ENCODE data around the gene FCGR2B.
"Not testable (repeated sequence)": the region's sequence is repeated elsewhere in the genome, so short reads cannot be mapped to it uniquely, and the experiment has no call there.

The FCGR2B gene

DNA sequence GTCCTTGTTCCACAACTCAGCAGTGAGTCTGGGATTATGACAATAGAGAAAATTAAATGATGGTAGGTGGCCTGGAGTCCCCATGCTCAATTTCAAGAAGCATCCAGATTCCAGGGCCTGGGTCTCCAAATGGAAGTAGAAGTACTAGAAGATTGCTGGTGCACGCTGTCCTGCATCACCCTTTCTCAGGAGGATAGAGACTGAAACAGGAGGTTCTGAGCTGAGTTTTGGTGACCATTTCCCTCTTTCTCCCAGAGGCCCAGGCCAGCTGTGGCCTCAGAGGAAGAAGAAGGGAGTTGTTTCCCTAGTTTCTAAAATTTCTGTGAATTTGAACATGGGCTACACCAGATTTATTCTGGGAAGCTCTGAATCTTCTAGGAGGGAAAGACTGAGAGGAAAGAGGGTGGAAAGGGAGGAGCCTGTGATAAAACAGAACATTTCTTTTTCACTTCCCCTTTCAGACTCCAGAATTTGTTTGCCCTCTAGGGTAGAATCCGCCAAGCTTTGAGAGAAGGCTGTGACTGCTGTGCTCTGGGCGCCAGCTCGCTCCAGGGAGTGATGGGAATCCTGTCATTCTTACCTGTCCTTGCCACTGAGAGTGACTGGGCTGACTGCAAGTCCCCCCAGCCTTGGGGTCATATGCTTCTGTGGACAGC lies at the start of gene FCGR2B:
TSS of gene FCGR2B (plus strand) at position 460 of the 656 bp plus-strand sequence. CDS start at position 559, 99 bp downstream.
- DNase-seq (ENCODE audit: insufficient read length, low spot score); FAIRE-seq: not testable (repeated sequence)

DNA sequence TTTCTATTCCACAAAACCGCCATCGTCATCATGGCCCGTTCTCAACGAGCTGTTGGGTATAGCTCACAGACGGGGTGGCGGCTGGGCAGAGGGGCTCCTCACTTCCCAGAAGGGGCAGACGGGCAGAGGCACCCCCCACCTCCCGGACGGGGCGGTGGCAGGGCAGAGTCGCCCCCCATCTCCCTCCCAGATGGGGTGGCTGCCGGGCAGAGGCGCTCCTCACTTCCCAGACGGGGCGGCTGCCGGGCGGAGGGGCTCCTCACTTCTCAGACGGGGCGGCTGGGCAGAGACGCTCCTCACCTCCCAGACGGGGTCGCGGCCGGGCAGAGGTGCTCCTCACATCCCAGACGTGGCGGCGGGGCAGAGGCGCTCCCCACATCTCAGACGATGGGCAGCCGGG lies 46.5 kb upstream of the FCGR2B start:
- not testable (repeated sequence) for DNase-seq (ENCODE audit: insufficient read length, low spot score); FAIRE-seq

DNA sequence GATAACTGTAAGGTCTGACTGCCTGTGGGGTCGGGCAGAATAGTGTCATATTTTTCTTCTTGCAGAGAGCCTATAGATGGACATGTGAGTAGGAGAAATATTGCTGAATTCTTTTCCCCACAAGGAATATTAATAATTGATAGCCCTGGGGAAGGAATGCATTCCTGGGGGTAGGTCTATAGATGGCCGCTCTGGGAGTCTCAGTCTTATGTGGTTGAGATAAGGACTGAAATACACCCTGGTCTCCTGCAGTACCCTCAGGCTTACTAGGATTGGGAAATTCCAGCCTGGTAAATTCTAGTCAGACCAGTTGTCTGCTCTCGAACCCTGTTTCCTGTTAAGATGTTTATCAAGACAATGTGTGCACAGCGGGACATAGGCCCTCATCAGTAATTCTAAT lies 44.4 kb upstream of the FCGR2B start:
- not testable (repeated sequence) for FAIRE-seq

DNA sequence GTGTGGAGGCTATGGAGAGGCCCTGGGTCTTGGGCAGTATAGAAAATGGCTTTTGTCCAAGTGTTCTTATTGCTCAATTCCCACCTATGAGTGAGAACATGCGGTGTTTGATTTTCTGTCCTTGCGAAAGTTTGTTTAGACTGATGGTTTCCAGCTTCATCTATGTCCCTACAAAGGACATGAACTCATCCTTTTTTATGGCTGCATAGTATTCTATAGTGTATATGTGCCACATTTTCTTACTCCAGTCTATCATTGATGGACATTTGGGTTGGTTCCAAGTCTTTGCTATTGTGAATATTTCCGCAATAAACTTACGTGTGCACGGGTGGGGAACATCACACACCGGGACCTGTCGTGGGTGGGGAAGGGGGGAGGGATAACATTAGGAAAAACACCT lies 42.5 kb upstream of the FCGR2B start:
- DNase-seq (ENCODE audit: insufficient read length, low spot score); FAIRE-seq: not testable (repeated sequence)

More for the DNA sequence above, 44.4 kb upstream of the FCGR2B start:
- not testable (repeated sequence) for DNase-seq (ENCODE audit: insufficient read length, low spot score)

DNA sequence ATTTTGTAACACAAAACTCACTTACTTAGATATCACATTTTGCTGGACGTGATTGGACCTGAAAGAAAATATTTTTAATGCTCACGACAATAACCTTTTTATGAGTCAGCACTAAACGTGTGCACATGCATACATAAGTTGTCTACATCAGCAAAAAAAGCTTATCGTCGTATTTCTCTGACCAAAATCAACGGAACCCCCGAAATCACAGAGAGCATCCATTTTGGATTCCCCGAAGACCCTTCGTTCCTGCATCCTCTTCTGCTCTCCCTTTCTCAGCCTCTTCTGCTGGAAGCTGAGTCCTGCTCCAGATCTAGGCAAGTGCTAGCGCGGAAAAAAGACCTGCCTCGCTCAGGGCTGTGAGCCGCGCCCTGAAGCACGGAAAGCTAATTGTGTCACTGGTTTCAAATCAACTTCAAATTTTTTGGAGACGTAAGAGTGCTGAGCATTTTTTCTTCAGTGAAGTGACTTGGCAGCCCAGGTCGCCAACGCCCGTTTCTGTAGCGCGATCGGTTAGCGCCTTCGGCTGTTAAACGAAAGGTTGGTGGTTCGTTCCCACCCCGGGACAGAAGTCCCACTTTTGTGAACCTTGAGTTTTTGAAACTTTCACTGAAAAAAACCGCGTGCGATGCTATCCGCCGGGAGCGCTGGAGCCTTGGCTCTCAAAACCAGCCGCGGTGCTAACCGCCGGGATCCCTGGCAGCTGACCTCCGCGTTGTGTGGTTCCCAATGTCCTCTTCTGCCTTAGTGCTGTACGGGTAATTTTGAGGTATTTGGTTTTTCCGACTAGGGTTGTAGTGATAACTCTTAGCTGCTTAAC lies 41.6 kb upstream of the FCGR2B start:
- FAIRE-seq; DNase-seq (ENCODE audit: insufficient read length, low spot score): not testable (repeated sequence)

DNA sequence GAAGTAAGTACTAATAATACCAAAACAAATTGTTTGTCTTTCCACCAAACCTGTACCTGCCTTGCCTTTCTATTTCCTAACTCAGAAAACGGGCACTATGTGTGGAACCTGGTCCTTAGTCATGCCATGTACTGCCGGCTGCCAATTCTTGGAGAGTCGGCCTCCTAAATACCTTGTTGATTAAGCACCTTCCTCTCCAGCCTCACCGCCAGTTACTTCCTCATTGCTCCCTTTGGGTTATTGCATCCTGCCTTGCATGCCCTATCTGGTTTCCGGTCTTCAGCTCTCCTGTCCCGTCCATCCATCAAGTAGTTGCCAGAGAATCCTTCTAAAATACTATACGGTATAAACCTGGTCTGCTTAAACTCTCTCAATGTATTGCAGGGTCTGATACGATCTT lies 40.9 kb upstream of the FCGR2B start:
- not testable (repeated sequence) for DNase-seq (ENCODE audit: insufficient read length, low spot score); FAIRE-seq

DNA sequence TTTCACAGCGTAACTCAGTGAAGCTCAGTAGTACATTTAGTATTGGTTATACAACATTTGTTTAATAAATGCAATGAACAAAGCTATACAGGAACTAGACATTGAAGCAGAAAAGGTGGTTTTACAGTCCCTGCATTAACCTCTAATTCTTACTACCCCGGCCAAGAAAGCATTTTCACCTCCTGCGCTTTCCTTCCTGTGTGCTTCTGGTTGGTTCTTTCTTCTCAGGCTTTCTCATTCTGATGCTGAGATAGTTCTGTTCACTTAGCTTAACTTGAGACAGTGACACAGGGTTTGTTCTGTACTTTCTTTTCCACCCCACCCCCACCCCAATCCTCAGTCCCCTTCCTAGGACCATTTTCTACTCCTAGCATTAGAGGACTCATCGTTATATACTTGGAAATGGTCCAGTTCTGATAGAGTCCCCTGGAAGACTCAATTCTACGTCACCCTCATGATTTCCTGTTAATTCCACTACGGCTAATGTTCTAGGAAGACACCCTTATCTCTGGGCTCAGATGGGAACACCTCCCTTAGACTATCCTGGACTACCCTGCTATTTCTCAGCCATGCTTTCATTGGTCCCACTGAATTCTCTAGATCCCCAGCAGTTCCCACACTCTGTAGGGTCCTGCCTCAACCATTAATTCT lies 39.4 kb upstream of the FCGR2B start:
- DNase-seq (ENCODE audit: insufficient read length, low spot score); FAIRE-seq: not testable (repeated sequence)

DNA sequence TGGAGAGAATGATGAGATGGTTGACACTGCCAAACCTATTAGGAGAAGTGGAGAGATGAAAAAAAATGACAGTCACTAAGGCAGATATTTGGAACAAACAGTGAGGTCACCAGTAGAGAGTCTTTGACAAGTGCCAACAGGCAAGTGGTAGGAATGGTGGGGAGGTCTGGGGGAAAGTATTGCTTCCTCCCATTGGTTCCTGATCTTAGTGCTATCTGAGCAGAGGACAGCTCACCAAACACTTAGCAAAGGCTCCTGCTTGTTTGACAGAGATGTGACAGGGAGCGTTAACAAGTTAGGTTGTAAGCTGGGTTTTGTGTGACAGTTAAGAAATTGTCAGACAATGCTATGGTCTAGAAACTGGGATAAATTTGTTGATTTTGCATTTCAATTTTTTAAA lies 38.3 kb upstream of the FCGR2B start:
- not testable (repeated sequence) for DNase-seq (ENCODE audit: insufficient read length, low spot score); FAIRE-seq

DNA sequence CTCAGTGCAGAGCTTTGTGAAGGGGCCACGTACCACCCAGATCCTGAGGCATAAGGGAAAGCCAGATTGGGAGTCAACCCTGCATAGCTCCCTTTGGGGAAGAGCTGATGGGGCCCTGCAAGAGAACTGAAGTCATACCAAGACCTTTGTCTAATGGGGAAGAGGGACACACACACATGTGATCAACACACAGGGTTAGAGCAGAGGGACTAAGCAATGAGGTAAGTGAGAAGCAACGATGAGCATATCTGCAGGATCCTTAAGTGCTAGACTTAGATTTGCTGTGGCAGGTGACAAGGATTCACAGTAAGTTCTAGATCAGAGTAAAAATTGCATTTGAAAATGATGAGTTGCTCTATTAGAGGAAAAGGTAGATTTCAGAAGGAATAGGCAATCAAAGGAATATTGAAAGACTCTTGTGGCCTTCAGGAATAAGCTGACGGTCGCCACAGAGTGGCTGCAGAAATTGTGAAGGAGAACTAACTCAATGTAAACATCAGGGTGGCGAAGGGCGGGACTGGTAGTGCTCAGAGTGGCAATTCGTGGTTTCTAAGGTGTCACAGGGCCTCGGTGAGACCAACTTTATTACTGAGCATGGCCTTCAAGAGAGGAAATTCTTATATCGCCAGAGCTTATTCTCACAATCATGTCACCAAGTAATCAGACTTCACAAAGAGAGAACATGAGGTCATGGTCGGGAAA lies 36.3 kb upstream of the FCGR2B start:
- DNase-seq (ENCODE audit: insufficient read length, low spot score); FAIRE-seq: not testable (repeated sequence)

DNA sequence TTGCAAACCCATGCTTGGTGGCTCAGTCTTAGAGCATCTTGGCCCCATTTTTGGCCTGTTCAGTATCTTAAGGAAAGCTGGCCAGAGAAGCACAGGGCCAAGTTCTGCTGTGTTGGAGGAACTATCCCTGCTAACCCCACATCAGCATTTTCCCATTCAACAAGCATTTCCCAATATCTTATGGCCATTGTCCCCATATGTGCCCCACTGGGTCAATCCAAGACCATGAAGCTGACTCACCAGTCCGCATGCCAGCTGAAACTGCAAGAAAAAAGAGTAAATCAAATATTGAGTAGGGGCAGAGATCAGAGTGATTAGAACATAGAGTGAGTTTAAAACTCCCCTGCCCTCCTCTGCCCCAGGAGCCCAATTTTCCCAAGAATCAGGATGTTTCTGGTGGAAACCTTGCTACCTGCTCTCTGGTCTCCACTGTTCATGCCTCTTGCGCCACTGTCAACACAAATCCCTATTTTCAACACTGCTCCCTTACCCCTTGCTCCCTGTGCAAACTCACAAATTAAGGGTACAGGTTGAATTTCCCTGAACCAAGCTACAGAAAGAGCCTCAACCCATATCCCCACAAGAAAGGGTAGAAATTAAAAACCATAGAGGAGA lies 32.7 kb upstream of the FCGR2B start:
- FAIRE-seq, result not testable (repeated sequence)

DNA sequence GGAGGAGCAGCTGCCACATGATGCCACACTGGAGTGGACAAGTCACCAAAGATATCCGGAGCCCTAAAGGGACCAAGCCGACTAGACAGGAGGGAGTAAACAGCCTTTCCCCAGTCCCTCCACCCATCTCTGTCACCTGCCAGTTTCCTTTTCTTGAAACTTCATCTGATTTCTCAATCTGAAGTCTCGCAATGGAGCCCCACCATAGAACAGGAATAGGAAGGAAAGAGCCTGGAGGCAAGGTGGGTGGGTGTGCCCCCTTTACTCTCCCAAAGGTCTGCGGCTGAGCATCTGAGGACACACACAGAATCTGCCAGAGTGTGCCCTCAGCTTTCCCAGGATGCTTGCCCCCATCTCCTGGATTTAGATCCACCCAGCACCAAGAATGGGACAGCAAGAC lies 31.9 kb upstream of the FCGR2B start, which contains the start of gene FCGR3B:
TSS of gene FCGR3B (minus strand) at position 101 of the 400 bp plus-strand sequence. CDS start at position 19, 82 bp downstream.
- FAIRE-seq, result no peak

More for the DNA sequence above, 32.7 kb upstream of the FCGR2B start:
- DNase-seq (ENCODE audit: insufficient read length, low spot score), result not testable (repeated sequence)

DNA sequence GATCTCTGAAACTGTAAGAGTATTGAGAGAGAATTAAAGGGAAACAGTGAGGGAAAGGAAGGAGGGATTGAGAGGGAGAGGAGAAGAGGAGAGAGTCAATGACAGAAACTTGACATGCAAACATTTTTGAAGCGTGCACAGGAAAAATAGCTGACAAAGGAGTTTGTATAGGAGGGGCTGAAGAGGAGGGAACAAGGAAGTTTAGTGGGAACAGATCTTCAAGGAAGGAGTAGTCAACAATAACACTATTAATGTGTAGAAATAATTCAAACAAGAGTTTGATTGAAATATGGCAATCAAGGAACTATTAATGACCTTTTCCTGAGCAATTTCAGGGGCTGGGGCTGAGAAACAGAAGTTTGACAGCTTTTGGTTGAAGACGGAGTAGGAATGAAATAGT lies 27.9 kb upstream of the FCGR2B start:
- DNase-seq (ENCODE audit: insufficient read length, low spot score); FAIRE-seq: not testable (repeated sequence)

More for the DNA sequence above, 31.9 kb upstream of the FCGR2B start, which contains the start of gene FCGR3B:
- DNase-seq (ENCODE audit: insufficient read length, low spot score), result no peak
- TF ChIP-seq POLR2A (IDR thresholded peaks at IDR 0.05; ENCODE audit: low read depth, low read length), result no peak

DNA sequence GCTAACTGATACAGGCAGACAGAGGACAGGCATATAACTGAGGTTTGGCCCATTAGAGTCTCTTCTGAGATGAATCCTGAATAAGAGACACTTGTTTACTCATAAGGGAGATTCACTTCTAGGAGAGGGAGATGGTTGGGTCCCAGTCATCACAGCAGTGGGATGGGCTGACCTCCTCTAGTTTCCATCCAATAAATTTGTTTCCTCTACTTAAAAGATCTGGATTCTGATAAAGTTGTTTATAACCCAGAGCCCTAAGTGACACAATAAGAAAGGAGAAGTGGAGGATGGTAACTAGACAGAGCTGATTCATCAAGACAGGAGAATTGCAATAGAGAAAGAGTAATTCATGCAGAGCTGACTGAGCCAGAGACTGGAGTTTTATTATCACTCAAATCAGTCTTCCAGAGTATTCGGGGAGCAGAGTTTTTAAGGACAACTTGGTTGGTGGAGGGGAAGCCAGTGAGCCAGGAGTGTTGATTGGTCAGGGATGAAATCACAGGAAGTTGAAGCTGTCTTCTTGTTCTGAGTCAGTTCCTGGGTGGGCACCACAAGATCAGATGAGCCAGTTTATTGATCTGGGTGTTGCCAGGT lies 26.7 kb upstream of the FCGR2B start:
- not testable (repeated sequence) for FAIRE-seq; DNase-seq (ENCODE audit: insufficient read length, low spot score)

DNA sequence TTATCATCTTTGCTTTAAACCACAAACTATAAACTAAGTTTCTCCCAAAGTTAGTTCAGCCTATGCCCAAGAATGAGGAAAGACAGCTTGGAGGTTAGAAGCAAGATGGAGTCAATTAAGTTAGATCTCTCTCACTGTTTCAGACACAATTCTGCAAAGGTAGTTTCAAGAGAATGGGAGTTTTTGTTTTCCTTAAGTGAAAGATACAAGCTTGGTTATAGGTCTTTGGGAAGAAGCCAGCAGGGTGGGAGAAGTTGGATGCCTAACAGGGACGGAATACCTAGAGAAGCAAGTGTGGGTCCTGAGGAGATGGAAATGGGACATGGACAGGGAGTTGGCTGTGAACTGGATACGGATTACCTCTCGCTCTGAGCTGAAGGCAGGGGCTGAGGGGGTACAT lies 26.0 kb upstream of the FCGR2B start:
- FAIRE-seq; DNase-seq (ENCODE audit: insufficient read length, low spot score): not testable (repeated sequence)

DNA sequence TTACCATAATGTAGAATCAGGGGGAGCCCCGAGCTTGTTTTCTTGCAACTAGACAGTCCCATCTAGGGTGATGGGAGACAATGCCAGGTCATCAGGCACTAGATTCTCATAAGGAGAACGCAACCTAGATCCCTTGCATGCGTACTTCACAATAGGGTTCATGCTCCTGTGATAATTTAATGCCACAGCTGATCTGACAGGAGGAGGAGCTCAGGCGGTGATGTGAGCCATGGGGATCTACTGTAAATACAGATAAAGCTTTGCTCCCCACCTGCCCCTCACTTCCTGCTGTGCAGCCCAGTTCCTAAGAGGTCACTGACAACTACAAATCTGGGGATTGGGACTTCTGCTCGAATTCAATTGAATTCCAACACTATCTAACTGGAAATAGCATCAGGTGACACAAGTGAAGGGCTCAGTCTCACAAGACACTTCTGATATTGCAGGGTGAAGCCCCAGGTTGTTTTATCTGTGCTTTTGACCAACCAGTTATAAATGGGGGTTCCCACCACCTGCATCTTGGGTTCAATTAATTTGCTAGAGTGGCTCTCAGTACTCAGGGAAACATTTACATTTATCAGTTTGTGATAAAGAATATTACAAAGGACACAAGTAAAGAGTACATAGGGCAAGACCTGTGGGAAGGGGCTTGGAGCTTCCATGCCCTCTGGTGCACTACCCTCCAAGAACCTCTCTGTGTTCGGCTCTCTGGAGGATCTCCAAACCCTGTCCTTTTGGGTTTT lies 24.5 kb upstream of the FCGR2B start:
- FAIRE-seq; DNase-seq (ENCODE audit: insufficient read length, low spot score): not testable (repeated sequence)

DNA sequence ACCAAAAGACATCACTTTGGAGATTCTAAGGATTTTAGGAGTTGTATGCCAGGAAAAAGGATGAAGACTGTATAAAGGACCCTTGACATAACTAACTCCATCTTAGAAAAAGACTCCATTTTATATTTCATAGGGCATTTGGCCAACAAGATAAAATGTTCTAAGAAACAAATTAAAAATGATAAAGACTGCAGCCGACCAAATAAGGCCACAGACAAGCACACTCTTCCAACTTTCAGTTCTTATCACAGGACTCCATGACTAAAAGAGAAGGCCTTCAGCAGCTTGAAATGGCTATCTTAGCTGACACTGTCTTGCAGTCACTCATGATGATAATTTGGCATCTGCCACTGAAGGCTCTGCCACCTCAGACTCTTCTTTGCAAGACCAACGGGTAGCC lies 23.7 kb upstream of the FCGR2B start:
- not testable (repeated sequence) for DNase-seq (ENCODE audit: insufficient read length, low spot score); FAIRE-seq

DNA sequence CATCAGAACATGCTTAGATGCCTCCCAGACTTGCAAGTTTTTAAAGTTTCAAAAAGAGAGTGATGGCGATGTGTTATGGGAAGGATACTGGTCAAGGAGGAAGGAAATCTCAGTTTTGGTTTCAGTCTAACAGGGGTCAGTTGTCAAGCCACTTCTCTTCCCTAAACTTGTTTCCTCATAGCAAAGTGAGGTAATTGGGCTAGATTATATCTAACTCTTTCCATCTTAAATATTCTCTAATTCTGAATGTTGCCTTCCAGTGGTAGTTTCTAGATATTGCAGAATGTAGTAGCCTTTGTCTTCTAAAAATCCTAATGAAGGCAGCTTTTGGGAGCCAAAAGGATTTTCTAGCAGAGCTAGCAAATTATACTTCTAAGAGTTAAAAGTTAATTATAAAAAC lies 20.2 kb upstream of the FCGR2B start:
- not testable (repeated sequence) for FAIRE-seq; DNase-seq (ENCODE audit: insufficient read length, low spot score)

Measured in H54 (cell line).